Astrocyte of the cerebellum (primary cell): ENCODE data around the gene RNASE8.
A peak's percentile ranks its signal among the peaks of the same experiment; 100 is the strongest.

ENCODE experiments used
- DNase-seq: peaks from one replicate; pipeline ENCODE4 v3.0.0-alpha.2; 2011; ENCODE audit warnings: low read depth
- H3K4me3 ChIP-seq: 2 replicates; pipeline ENCODE4 v1.5.1; 2011; ENCODE audit warnings: mild to moderate bottlenecking, low read depth, low read length, moderate library complexity
- CTCF ChIP-seq: IDR thresholded peaks from 2 replicates; pipeline ENCODE4 v1.5.1; 2012; ENCODE audit warnings: low read length, low read depth, moderate library complexity, mild to moderate bottlenecking; ENCODE audit errors: missing control alignments
- in situ Hi-C: cut with HindIII; loops from 2 replicates; pipeline ENCODE4 v1.10.0; 2017; ENCODE audit warnings: low sequenced_read_pairs

Gene RNASE8

GRCh38 chr14:21088687-21089086 is 31.1 kb downstream of the RNASE8 start:
- in situ Hi-C loops = no loop called here
- no peak overlapping the region for H3K4me3 ChIP-seq
- TF ChIP-seq CTCF = no peak
- no peak for DNase-seq

- TF ChIP-seq CTCF = no peak
- DNase-seq = no peak
- in situ Hi-C loops = no loop called here
Measured at GRCh38 chr14:21089271-21089670, 31.6 kb downstream of the RNASE8 start.

GRCh38 chr14:21089877-21090193 is 32.2 kb downstream of the RNASE8 start:
- DNase-seq = no peak
- in situ Hi-C loops = no loop called here
- no peak for TF ChIP-seq CTCF

More at GRCh38 chr14:21089271-21089670, 31.6 kb downstream of the RNASE8 start:
- no peak overlapping the region for H3K4me3 ChIP-seq

GRCh38 chr14:21090194-21090939 is 32.7 kb downstream of the RNASE8 start:
- TF ChIP-seq CTCF = peak; percentile 49
- DNase-seq = no peak
- in situ Hi-C loops = no loop called here
- H3K4me3 ChIP-seq = no peak overlapping the region

More at GRCh38 chr14:21089877-21090193, 32.2 kb downstream of the RNASE8 start:
- H3K4me3 ChIP-seq = no peak overlapping the region

GRCh38 chr14:21090940-21091663 is 33.5 kb downstream of the RNASE8 start:
- no peak overlapping the region for H3K4me3 ChIP-seq
- no peak for TF ChIP-seq CTCF
- no peak for DNase-seq
- in situ Hi-C loops = no loop called here

DNA sequence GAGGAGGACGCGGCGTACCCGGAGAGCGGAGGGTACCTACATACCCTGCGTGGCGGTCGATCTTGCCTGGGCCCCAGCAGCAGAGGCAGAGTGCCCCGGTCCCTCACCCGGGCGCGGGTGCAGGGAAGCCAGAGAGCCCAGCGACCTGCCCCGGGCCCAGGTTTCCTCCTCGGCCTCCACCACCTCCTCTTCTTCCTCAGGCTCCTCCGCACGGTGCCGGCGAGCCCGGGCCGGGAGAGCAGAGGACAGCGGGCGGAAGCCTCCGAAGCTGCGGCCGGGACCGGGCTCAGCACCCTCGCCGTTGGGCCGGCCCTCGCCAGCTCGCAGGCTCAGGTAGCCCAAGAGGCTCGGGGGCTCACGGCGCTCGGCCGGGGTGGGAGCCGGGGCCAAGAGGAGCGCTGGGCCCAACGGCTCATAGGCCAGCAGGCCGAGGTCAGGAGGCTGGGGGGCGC is 34.2 kb downstream of the RNASE8 start:
- in situ Hi-C loops = no loop called here
- H3K4me3 ChIP-seq = no peak overlapping the region
- TF ChIP-seq CTCF = no peak
- DNase-seq = no peak
